HepG2 (cell line): ENCODE measurements around the gene ALDH1A2. TPM values are rescaled to one million over a fixed set of nuclear protein-coding genes. Genes with fewer than 3 reads are reported as not detected.

ENCODE experiments used
- ATAC-seq: fragments of 200-7000 bp; cut with Tn5 transposase; 3 replicates; pipeline ENCODE4 v1.9.1; 2020; ENCODE audit warnings: mild to moderate bottlenecking, moderate library complexity
- BruUV-seq: library from RNA; stranded (reverse); fragments of 400-500 nt; replicated peaks from 2 replicates; lab custom pipeline; 2021; lab: Mats Ljungman, UMichigan
- CTCF ChIA-PET: fragments of 300-600 bp; formaldehyde crosslinking; extraction: SDS; loops from one replicate; lab custom pipeline; 2021; ENCODE audit warnings: low total read pairs, inconsistent platforms, low intra/inter-chr PET ratio; lab: Yijun Ruan, JAX
- POLR2A ChIA-PET: fragments of 350-600 bp; sonication (Branson Sonifier 250); formaldehyde crosslinking; loops from one replicate; lab custom pipeline; 2020; ENCODE audit warnings: antibody characterized with exemption, inconsistent platforms; lab: Yijun Ruan, JAX
- DNase-seq: peaks from one replicate; pipeline ENCODE4 v3.0.0-alpha.2; 2015; ENCODE audit warnings: low spot score
- FAIRE-seq: peaks from 3 replicates; lab custom pipeline; 2011; peaks lifted over from hg19 to GRCh38; lab: Jason Lieb, UNC
- H2AFZ ChIP-seq: one replicate; pipeline ENCODE4 v1.6.1; 2011; ENCODE audit warnings: low read length, inconsistent platforms
- H3K27ac ChIP-seq: fragments of 300-600 bp; 3 replicates; pipeline ENCODE4 v1.8.0; 2011; ENCODE audit warnings: mixed run types, mild to moderate bottlenecking, mixed read lengths, low read length, inconsistent platforms; ENCODE audit not compliant: insufficient read depth; ENCODE audit errors: extremely low read length
- H3K27me3 ChIP-seq, 2 experiments: fragments of 200-600 bp in 1 of 2; 2 replicates in 1 of 2; 3 replicates in 1 of 2; pipeline versions ENCODE4 v1.6.0 to v1.8.0; 2011; ENCODE audit warnings: low read length in 2 of 2, mild to moderate bottlenecking in 2 of 2, moderate library complexity in 2 of 2, inconsistent platforms in 1 of 2; ENCODE audit not compliant: insufficient read depth in 2 of 2, control insufficient read depth in 1 of 2
- H3K36me3 ChIP-seq, 2 experiments: fragments of 200-600 bp in 1 of 2; replicated peaks in 1 of 2; 2 replicates in 1 of 2; 3 replicates in 1 of 2; pipeline versions ENCODE4 v1.5.1 to v1.8.0; 2011; ENCODE audit warnings: low read length in 2 of 2, inconsistent platforms in 1 of 2; ENCODE audit not compliant: insufficient read depth in 2 of 2, control insufficient read depth in 1 of 2
- H3K4me1 ChIP-seq: 2 replicates; pipeline ENCODE4 v1.5.1; 2012; ENCODE audit warnings: low read length, inconsistent platforms; ENCODE audit not compliant: insufficient read depth
- H3K4me2 ChIP-seq: 2 replicates; pipeline ENCODE4 v1.6.0; 2011; ENCODE audit warnings: low read depth, low read length, inconsistent platforms
- H3K4me3 ChIP-seq, 3 experiments: fragments of 200-600 bp in 1 of 3; sonication (generic), shearing (Covaris generic) in 1 of 3; replicated peaks in 1 of 3; 2 replicates each; pipeline ENCODE4 v1.5.1; 2011 to 2016; ENCODE audit warnings: low read length in 3 of 3, inconsistent platforms in 2 of 3, low read depth in 2 of 3, mild to moderate bottlenecking in 2 of 3, control low read depth in 1 of 3, mixed read lengths in 1 of 3; ENCODE audit not compliant: insufficient read depth in 1 of 3
- H3K79me2 ChIP-seq: one replicate; pipeline ENCODE4 v1.6.1; 2011; ENCODE audit warnings: low read length, inconsistent platforms; ENCODE audit not compliant: insufficient read depth
- H3K9ac ChIP-seq: 2 replicates; pipeline ENCODE4 v1.6.0; 2011; ENCODE audit warnings: mild to moderate bottlenecking, low read depth, low read length, inconsistent platforms; ENCODE audit not compliant: insufficient read depth
- H3K9me3 ChIP-seq: 2 replicates; pipeline ENCODE4 v1.5.1; 2012; ENCODE audit warnings: mild to moderate bottlenecking, low read length
- H4K20me1 ChIP-seq: 2 replicates; pipeline ENCODE4 v1.6.0; 2011; ENCODE audit warnings: inconsistent platforms, mild to moderate bottlenecking, low read length, moderate library complexity; ENCODE audit not compliant: insufficient read depth
- EZH2 ChIP-seq: conservative IDR thresholded peaks from 2 replicates; pipeline ENCODE4 v1.6.1; 2012; ENCODE audit warnings: mild to moderate bottlenecking, low read depth, low read length, moderate library complexity
- GTF3A ChIP-seq: sonication (generic); formaldehyde crosslinking; conservative IDR thresholded peaks from 2 replicates; pipeline ENCODE4 v1.4.0; 2020; ENCODE audit warnings: mild to moderate bottlenecking, missing genetic modification reagents
- HDAC1 ChIP-seq: sonication (generic); formaldehyde crosslinking; IDR thresholded peaks from 2 replicates; pipeline ENCODE4 v1.5.1; 2020; ENCODE audit warnings: mild to moderate bottlenecking, missing genetic modification reagents
- HDAC2 ChIP-seq: sonication (generic); formaldehyde crosslinking; IDR thresholded peaks from 2 replicates; pipeline ENCODE4 v1.4.0; 2020; ENCODE audit warnings: missing genetic modification reagents
- KDM2A ChIP-seq: sonication (generic); formaldehyde crosslinking; IDR thresholded peaks from 2 replicates; pipeline ENCODE4 v1.4.0; 2020; ENCODE audit warnings: low read depth, missing genetic modification reagents, borderline replicate concordance
- RERE ChIP-seq: IDR thresholded peaks from 2 replicates; pipeline ENCODE4 v1.6.1; 2016; ENCODE audit warnings: low read depth, missing genetic modification reagents, missing compliant biosample characterization
- ZBTB4 ChIP-seq: sonication (generic); formaldehyde crosslinking; IDR thresholded peaks from 2 replicates; pipeline ENCODE4 v1.4.0; 2020; ENCODE audit warnings: missing genetic modification reagents, mild to moderate bottlenecking, borderline replicate concordance
- ZNF331 ChIP-seq: sonication (generic); formaldehyde crosslinking; IDR thresholded peaks from 2 replicates; pipeline ENCODE4 v1.4.0; 2020; ENCODE audit warnings: missing genetic modification reagents
- ZNF441 ChIP-seq: sonication (generic); formaldehyde crosslinking; IDR thresholded peaks from 2 replicates; pipeline ENCODE4 v1.7.0; 2021; ENCODE audit warnings: missing genetic modification reagents, borderline replicate concordance
- ZNF768 ChIP-seq: sonication (generic); formaldehyde crosslinking; IDR thresholded peaks from 2 replicates; pipeline ENCODE4 v1.4.0; 2020; ENCODE audit warnings: missing genetic modification reagents
- WGBS: methylation state at CpG from one replicate; pipeline ENCODE4 v1.1.6; 2017; ENCODE audit warnings: low lambda C conversion rate; 5-methylcytosine and 5-hydroxymethylcytosine counted together
- in situ Hi-C: cut with HindIII; loops from 2 replicates; pipeline ENCODE4 v1.10.0; 2017; ENCODE audit warnings: low pct_unique_long_range_greater_than_20kb; ENCODE audit not compliant: extremely low pct_ligation_motif_present
- intact Hi-C: fragments of 100-400 bp; cut with micrococcal nuclease; formaldehyde crosslinking; loops from one replicate; pipeline ENCODE4 v1.10.0; 2022; ENCODE audit not compliant: unreplicated experiment
- polyA plus RNA-seq, 8 experiments: library from polyadenylated mRNA; depleted of rRNA in 3 of 8; stranded (reverse) in 7 of 8; unstranded in 1 of 8; fragments of >200 nt; fragmentation: Illumina TruSeq in 4 of 8; extraction: Trizol in 4 of 8; gene quantifications; 2 replicates each; pipeline versions ENCODE4 v1.2.1 to v1.2.3, GENCODE V29; 2011 to 2016; ENCODE audit warnings: low read depth in 4 of 8, missing spikeins in 1 of 8, mixed read lengths in 1 of 8; ENCODE audit not compliant: insufficient read depth in 1 of 8
- total RNA-seq, 5 experiments: library from RNA; depleted of rRNA; stranded (reverse); fragments of >200 nt; fragmentation: Illumina TruSeq; extraction: Trizol; gene quantifications; 2 replicates each; pipeline ENCODE4 v1.2.3, GENCODE V29; 2016; ENCODE audit warnings: low read depth in 1 of 5

ALDH1A2 gene
- total and polyA plus RNA-seq, 2 of the 13 experiments (the other 11 are each of a cell fraction or from before 2014, with no cell fraction given), result 0.64 to 0.90 TPM

- Histone ChIP-seq H3K27me3 (no peaks in the 10 kb centered on the region), H3K4me3 (no peak overlapping the region), H3K9me3 (no peaks in the 10 kb centered on the region), H3K9ac (no peak overlapping the region), H3K4me1 (no peaks in the 10 kb centered on the region), H3K27ac (no peak overlapping the region), H2AFZ (no peak overlapping the region), H3K79me2 (no peaks in the 10 kb centered on the region), H4K20me1 (no peaks in the 10 kb centered on the region), H3K4me2 (no peak overlapping the region), H3K36me3 (no peaks in the 10 kb centered on the region)
- intact Hi-C loops (loop anchor here (10.0 kb wide), 1 partner anchor 340 kb away; no protein-coding TSS in a partner anchor), in situ Hi-C loops (no loop called here)
- BruUV-seq, result no TSS peak
- ATAC-seq (no peak), DNase-seq (no peak), FAIRE-seq (no peak)
- ChIA-PET POLR2A (no interaction called here), CTCF (no interaction called here)
- TF ChIP-seq ZBTB4 (CRISPR knock-in tag) (no peak), ZNF331 (CRISPR knock-in tag) (no peak), RERE (CRISPR knock-in tag) (no peak), ZNF441 (CRISPR knock-in tag) (no peak), KDM2A (CRISPR knock-in tag) (no peak), HDAC1 (CRISPR knock-in tag) (no peak), EZH2 (no peak), ZNF768 (no peak), HDAC2 (CRISPR knock-in tag) (no peak), GTF3A (CRISPR knock-in tag) (no peak)
- WGBS, result 22% methylated on average over 2 of the region's 2 CpGs
These were observed 8.9 kb upstream of the ALDH1A2 start for GRCh38 chr15:58074452-58074851.
